Activated CD8-positive, alpha-beta memory T cell treated with anti-CD3 and anti-CD28 coated beads, Interleukin-2, amount 50 U/mL, for 24 hours (primary cell): ENCODE results near the gene TULP1.
"Not testable (repeated sequence)": the region's sequence is repeated elsewhere in the genome, so short reads cannot be mapped to it uniquely, and the experiment has no call there.

ENCODE experiments used
- DNase-seq: peaks from one replicate; pipeline ENCODE4 v3.0.0-alpha.2; 2020; ENCODE audit errors: extremely low read depth

Gene TULP1

DNA sequence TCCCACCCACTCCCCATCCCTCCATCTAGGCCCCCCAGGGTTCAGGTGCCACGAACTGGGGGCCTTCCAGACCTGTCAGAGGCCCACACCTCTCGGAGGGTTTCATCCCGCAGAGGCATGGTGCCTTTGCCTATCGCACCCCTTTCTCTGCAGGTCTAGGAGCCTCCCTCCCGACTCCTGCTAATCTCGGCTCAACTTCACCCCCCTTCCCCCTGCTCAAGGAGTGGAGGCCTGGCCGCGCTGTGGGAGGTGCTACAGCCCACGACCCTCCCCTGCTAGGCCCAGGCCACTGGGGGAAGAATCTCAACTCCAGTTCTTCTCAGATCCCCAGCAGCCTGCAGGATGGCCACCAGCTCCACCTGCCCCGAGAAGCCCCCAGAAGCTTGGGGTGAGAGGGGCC lies at the start of gene TULP1:
TSS of gene TULP1 (minus strand) at position 157 of the 400 bp plus-strand sequence. CDS start at position 119, 38 bp downstream.
- DNase-seq: no peak

GRCh38 chr6:35562060-35562459 lies 49.4 kb upstream of the TULP1 start:
- no peak for DNase-seq

GRCh38 chr6:35561113-35561512 lies 48.4 kb upstream of the TULP1 start:
- no peak for DNase-seq

- DNase-seq: no peak
Measured at GRCh38 chr6:35558571-35558970, 45.9 kb upstream of the TULP1 start.

- DNase-seq: no peak
Measured at GRCh38 chr6:35557239-35557638, 44.5 kb upstream of the TULP1 start.

- no peak for DNase-seq
Measured at GRCh38 chr6:35554811-35555210, 42.1 kb upstream of the TULP1 start.

DNA sequence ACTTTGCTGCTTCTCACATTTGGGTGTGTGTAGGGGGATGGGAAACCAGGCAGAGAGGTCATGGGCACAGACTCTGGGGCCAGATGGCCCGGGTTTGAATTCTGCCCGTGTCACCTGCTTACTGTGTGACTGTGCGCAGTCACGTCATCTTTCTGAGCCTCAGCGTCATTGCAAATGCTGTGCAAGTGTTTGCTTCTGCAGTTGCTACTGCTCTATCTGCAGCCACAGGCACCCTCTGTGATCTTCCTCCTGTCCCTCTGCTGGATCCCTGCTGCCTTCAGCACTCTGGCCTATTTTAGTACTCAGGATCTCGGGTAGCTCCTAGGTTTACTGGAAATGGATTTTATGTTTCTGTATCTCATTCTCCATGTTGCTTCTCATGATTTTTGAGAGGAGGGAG lies 40.6 kb upstream of the TULP1 start:
- DNase-seq: no peak

- DNase-seq: peak; percentile 9
Measured at GRCh38 chr6:35552285-35552917, 39.7 kb upstream of the TULP1 start.

DNA sequence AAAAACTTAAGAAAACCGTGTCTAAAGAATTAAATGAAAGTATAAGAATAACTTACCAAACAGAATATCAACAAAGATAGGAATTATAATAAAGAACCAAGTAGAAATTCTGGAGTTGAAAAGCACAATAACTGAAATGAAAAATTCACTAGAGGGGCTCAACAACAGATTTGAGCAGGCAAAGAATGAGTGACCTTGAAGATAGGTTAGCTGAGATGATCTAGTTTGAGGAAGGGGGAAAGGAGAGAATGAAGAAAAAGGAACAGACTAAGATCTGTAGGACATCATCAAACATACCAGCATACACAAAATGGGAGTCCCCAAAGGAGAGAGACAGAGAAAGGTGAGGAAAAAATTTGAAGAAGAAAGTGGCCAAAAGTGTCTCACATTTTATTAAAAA lies 37.7 kb upstream of the TULP1 start:
- DNase-seq: no peak

GRCh38 chr6:35547676-35548075 lies 35.0 kb upstream of the TULP1 start:
- no peak for DNase-seq

GRCh38 chr6:35544769-35545361 lies 32.2 kb upstream of the TULP1 start:
- DNase-seq: no peak

DNA sequence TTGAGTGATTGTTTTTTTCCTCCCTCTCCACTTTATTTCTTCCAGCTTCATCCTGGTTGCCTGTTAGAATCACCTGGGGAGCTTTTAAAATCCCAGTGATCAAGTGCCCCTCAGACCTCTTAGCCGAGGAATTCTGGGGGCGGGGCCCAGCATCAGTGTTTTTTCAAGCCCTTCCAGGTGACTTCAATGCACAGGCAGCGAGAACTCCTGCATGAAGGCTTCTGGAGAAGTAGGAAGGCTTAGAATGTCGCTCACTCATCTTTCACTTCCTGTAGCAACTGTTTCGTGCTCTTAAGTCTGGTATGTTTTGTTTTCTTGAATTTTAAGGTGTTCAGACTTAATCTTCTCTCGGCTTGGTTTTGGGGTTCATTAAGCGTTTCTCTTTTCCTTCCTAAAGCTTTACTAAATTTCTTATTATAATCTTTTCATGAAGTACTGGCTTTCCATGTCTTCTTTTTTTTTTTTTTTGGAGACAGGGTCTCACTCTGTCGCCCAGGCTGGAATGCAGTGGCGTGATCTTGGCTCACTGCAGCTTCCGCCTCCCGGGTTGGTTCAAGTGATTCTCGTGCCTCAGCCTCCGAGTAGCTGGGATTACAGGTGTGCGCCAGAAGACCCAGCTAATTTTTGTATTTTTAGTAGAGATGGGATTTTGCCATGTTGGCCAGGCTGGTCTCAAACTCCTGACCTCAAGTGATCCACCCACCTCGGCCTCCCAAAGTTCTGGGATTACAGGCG lies 30.9 kb upstream of the TULP1 start:
- no peak for DNase-seq

GRCh38 chr6:35541836-35542235 lies 29.1 kb upstream of the TULP1 start:
- DNase-seq: no peak

DNA sequence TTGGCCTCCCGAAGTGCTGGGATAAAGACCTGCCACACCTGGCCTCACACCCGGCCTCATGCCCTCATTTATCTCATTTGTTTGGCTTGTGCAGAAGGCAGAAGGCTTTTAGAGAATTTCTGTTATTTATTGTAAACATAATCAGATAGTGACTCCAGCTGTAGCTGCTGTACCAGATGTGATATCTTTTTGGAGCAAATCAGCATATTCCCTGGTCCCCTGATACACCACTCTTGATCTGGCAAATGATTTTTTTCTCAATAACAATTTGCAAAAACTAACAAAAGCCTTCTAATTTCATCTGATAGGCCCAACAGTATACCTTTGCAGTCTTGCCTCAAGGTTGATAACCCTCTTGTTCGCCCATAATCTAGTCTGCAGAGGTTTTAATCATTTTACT lies 26.5 kb upstream of the TULP1 start:
- DNase-seq: no peak

DNA sequence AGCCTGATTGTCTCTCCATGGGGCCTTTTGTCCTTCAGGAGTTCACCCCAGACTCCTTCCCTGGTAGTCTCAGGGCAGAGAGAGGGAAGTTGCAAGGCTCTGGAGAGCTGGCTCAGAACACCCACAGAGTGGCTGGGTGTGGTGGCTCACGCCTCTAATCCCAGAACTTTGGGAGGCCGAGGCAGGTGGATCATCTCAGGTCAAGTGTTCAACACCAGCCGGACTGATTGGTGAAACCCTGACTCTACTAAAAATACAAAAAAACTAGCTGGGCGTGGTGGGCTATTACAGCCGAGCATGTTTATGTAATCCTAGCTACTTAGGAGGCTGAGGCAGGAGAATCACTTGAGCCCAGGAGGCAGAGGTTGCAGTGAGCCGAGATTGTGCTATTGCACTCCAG lies 23.2 kb upstream of the TULP1 start:
- not testable (repeated sequence) for DNase-seq

DNA sequence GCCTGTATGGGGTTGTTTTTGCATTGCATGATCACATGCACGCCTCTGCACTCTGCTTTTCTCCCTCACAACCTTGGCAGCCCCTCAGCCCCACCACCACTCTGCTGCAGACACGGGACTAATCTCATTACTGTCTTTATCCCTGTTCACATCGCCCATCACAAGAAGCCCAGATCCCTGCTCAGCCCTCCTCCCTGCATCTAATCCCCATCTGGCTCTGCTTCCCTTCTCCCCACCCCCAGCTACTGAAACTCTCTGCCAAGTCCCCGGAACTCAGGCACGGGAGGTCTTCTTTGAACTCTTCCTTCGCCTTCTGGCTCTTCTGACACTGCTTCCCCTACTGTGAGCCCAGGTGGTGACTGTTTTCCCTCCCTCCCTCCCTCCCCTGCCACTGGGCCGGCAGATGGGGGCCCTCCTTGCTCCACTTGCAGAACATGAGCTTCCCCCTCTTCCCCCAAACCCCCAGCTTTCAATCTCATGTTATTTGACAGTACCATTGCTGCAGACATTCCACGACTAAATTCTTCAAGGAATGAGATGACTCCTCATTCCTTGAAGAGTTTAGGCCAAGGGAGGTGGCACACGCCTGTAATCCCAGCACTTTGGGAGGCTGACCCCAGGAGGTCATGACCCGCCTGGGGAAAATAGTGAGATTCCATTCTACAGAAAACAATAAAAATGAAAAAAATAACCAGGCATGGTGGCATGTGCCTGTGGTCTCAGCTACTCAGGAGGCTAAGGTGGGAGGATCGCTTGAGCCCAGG lies 21.9 kb upstream of the TULP1 start:
- DNase-seq: no peak

GRCh38 chr6:35533981-35534380 lies 21.3 kb upstream of the TULP1 start:
- DNase-seq: no peak

DNA sequence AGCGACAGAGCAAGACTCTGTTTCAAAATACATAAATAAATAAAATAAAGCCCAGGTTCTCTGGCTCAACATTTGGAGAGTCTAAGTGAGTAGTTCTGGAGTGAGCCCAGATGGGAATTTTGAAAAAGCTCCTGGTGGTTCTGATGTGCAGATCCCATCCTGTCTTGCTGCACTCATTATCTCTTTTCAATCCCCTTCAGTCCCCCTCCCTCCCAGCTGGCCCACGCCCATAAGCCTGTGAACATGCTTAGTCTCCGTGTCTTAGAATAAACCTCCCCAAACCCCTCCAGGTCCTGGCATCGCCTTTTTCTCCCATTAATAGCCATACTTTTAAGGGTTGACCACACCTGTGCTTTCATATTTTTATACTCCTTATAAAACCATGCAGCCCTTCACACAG lies 19.4 kb upstream of the TULP1 start:
- no peak for DNase-seq

- no peak for DNase-seq
Measured at GRCh38 chr6:35524380-35525020, 11.8 kb upstream of the TULP1 start.

GRCh38 chr6:35522660-35523658 lies 10.3 kb upstream of the TULP1 start:
- DNase-seq: peak; percentile 50

DNA sequence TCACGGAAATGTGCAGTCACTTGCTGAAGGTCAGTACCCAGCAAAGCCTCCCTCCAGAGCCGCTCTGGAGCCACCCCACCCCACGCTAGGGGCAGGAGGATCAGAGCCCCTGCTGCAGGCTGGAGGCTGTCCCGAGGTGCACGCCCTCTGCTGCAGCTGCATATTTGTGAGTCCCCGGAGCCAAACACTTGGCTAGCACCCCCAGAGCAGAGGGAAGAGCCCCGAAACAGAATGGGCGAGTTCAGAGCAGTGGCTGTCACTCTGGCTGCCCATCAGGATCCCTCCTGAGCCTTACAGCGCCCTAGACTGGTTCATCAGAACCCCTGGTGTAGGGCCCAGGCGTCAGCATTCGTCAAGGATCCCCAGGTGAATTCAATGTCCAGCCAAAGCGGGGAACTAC lies 9.5 kb upstream of the TULP1 start:
- DNase-seq: no peak
